IMR-90 (cell line): ENCODE measurements around the gene PRRG1. TPM values are rescaled to one million over a fixed set of nuclear protein-coding genes. Genes with fewer than 3 reads are reported as not detected.

Experiments used
- ATAC-seq: fragments of 200-7000 bp; cut with Tn5 transposase; 2 replicates; pipeline ENCODE4 v1.9.1; 2020; ENCODE audit warnings: low read depth, mild to moderate bottlenecking, moderate library complexity
- BruUV-seq: library from RNA; stranded (reverse); fragments of 400-500 nt; replicated peaks from 2 replicates; lab custom pipeline; 2021; lab: Mats Ljungman, UMichigan
- CTCF ChIA-PET: fragments of 300-600 bp; formaldehyde crosslinking; extraction: SDS; loops from one replicate; lab custom pipeline; 2021; ENCODE audit warnings: antibody characterized with exemption; lab: Yijun Ruan, JAX
- POLR2A ChIA-PET: fragments of 300-600 bp; sonication (Branson Sonifier 250); formaldehyde crosslinking; loops from one replicate; lab custom pipeline; 2022; ENCODE audit warnings: antibody characterized with exemption; ENCODE audit not compliant: unreplicated experiment; lab: Charles Lee
- DNase-seq: peaks from one replicate; pipeline ENCODE4 v3.0.0; 2013
- H2AFZ ChIP-seq: replicated peaks from 2 replicates; pipeline ENCODE3; 2013; ENCODE audit warnings: low read length, mild to moderate bottlenecking; ENCODE audit not compliant: poor library complexity
- H2AK5ac ChIP-seq: 2 replicates; pipeline ENCODE4 v1.6.1; 2013; ENCODE audit warnings: low read depth, low read length, inconsistent platforms
- H2AK9ac ChIP-seq: replicated peaks from 2 replicates; pipeline ENCODE3; 2013; ENCODE audit warnings: mild to moderate bottlenecking, low read depth, low read length, moderate library complexity; ENCODE audit not compliant: poor library complexity
- H2BK120ac ChIP-seq: 2 replicates; pipeline ENCODE4 v1.6.1; 2013; ENCODE audit warnings: low read depth, low read length, inconsistent platforms
- H2BK15ac ChIP-seq: 3 replicates; pipeline ENCODE4 v1.6.1; 2013; ENCODE audit warnings: low read depth, low read length, inconsistent platforms
- H2BK20ac ChIP-seq: 2 replicates; pipeline ENCODE4 v1.6.1; 2013; ENCODE audit warnings: low read depth, mild to moderate bottlenecking, inconsistent platforms, low read length, moderate library complexity
- H2BK5ac ChIP-seq: 2 replicates; pipeline ENCODE4 v1.6.1; 2013; ENCODE audit warnings: mild to moderate bottlenecking, low read depth, low read length, inconsistent platforms; ENCODE audit not compliant: poor library complexity, severe bottlenecking
- H3K14ac ChIP-seq: replicated peaks from 2 replicates; pipeline ENCODE4 v1.6.1; 2013; ENCODE audit warnings: low read depth, low read length, inconsistent platforms
- H3K18ac ChIP-seq: 2 replicates; pipeline ENCODE4 v1.6.1; 2013; ENCODE audit warnings: low read depth, low read length, control low read depth
- H3K23ac ChIP-seq: 2 replicates; pipeline ENCODE4 v1.6.1; 2013; ENCODE audit warnings: low read depth, low read length, inconsistent platforms
- H3K27ac ChIP-seq: 2 replicates; pipeline ENCODE4 v1.5.1; 2013; ENCODE audit warnings: mild to moderate bottlenecking, control low read depth, low read length; ENCODE audit not compliant: insufficient read depth
- H3K27me3 ChIP-seq: 2 replicates; pipeline ENCODE4 v1.6.1; 2013; ENCODE audit warnings: low read length; ENCODE audit not compliant: control insufficient read depth, insufficient read depth
- H3K36me3 ChIP-seq: 2 replicates; pipeline ENCODE4 v1.6.1; 2013; ENCODE audit warnings: low read length, mixed read lengths; ENCODE audit not compliant: control insufficient read depth, insufficient read depth
- H3K4ac ChIP-seq: 2 replicates; pipeline ENCODE4 v1.6.1; 2013; ENCODE audit warnings: low read depth, low read length, inconsistent platforms
- H3K4me1 ChIP-seq: 2 replicates; pipeline ENCODE4 v1.6.1; 2013; ENCODE audit warnings: low read length, mixed read lengths; ENCODE audit not compliant: control insufficient read depth, insufficient read depth
- H3K4me2 ChIP-seq: 2 replicates; pipeline ENCODE4 v1.6.1; 2013; ENCODE audit warnings: low read depth, mild to moderate bottlenecking, control low read depth, low read length, moderate library complexity
- H3K4me3 ChIP-seq: 2 replicates; pipeline ENCODE4 v1.5.1; 2013; ENCODE audit warnings: low read depth, mild to moderate bottlenecking, control low read depth, low read length, moderate library complexity; ENCODE audit not compliant: insufficient read depth
- H3K56ac ChIP-seq: 2 replicates; pipeline ENCODE4 v1.6.1; 2013; ENCODE audit warnings: low read length, inconsistent platforms; ENCODE audit not compliant: insufficient read depth; ENCODE audit errors: extremely low read depth
- H3K79me1 ChIP-seq, 2 experiments: 2 replicates each; pipeline ENCODE4 v1.6.1; 2013; ENCODE audit warnings: low read length in 2 of 2, inconsistent platforms in 1 of 2, low read depth in 1 of 2
- H3K9ac ChIP-seq: 2 replicates; pipeline ENCODE4 v1.6.1; 2013; ENCODE audit warnings: low read depth, low read length, control low read depth
- H3K9me1 ChIP-seq: 2 replicates; pipeline ENCODE4 v1.6.1; 2013; ENCODE audit warnings: low read length, inconsistent platforms; ENCODE audit not compliant: insufficient read depth
- H3K9me3 ChIP-seq: 2 replicates; pipeline ENCODE4 v1.6.1; 2013; ENCODE audit warnings: low read length; ENCODE audit not compliant: control insufficient read depth, insufficient read depth
- H4K20me1 ChIP-seq: 2 replicates; pipeline ENCODE4 v1.6.1; 2013; ENCODE audit warnings: low read length, inconsistent platforms; ENCODE audit not compliant: insufficient read depth
- H4K5ac ChIP-seq: 2 replicates; pipeline ENCODE4 v1.6.1; 2013; ENCODE audit warnings: mild to moderate bottlenecking, low read depth, low read length, control low read depth
- H4K8ac ChIP-seq, 2 experiments: 2 replicates each; pipeline ENCODE4 v1.6.1; 2013; ENCODE audit warnings: low read depth in 2 of 2, low read length in 2 of 2, control low read depth in 1 of 2, inconsistent platforms in 1 of 2
- H4K91ac ChIP-seq: 2 replicates; pipeline ENCODE4 v1.6.1; 2013; ENCODE audit warnings: low read depth, low read length, inconsistent platforms; ENCODE audit not compliant: insufficient read depth
- CEBPB ChIP-seq: IDR thresholded peaks from 2 replicates; pipeline ENCODE4 v1.6.1; 2012; ENCODE audit warnings: low read depth, low read length, improper control_type of control experiment
- CTCF ChIP-seq: conservative IDR thresholded peaks from 2 replicates; pipeline ENCODE4 v1.5.1; 2012; ENCODE audit warnings: mild to moderate bottlenecking, low read depth, low read length, improper control_type of control experiment
- ELK1 ChIP-seq: fragments of 150-350 bp; IDR thresholded peaks from 2 replicates; pipeline ENCODE4 v1.6.1; 2016; ENCODE audit warnings: low read depth, mild to moderate bottlenecking, low read length, moderate library complexity, borderline replicate concordance
- FOS ChIP-seq: fragments of 150-350 bp; IDR thresholded peaks from 2 replicates; pipeline ENCODE4 v1.6.1; 2016; ENCODE audit warnings: low read depth, low read length
- MAFK ChIP-seq: IDR thresholded peaks from 2 replicates; pipeline ENCODE4 v1.6.1; 2012; ENCODE audit warnings: low read depth, low read length, improper control_type of control experiment
- MAZ ChIP-seq: IDR thresholded peaks from 2 replicates; pipeline ENCODE4 v1.6.1; 2012; ENCODE audit warnings: low read depth, mild to moderate bottlenecking, low read length, improper control_type of control experiment, moderate library complexity, borderline replicate concordance
- POLR2A ChIP-seq: IDR thresholded peaks from 2 replicates; pipeline ENCODE4 v1.6.1; 2012; ENCODE audit warnings: mild to moderate bottlenecking, low read depth, low read length
- RAD21 ChIP-seq: IDR thresholded peaks from 2 replicates; pipeline ENCODE4 v1.6.1; 2012; ENCODE audit warnings: low read length, improper control_type of control experiment
- RCOR1 ChIP-seq: IDR thresholded peaks from 2 replicates; pipeline ENCODE4 v1.6.1; 2012; ENCODE audit warnings: mild to moderate bottlenecking, low read length, improper control_type of control experiment; ENCODE audit not compliant: insufficient replicate concordance
- RFX5 ChIP-seq: IDR thresholded peaks from 2 replicates; pipeline ENCODE4 v1.8.0; 2012; ENCODE audit warnings: low read depth, mild to moderate bottlenecking, low read length, moderate library complexity
- SMC3 ChIP-seq: fragments of 150-350 bp; IDR thresholded peaks from 2 replicates; pipeline ENCODE4 v1.6.1; 2016; ENCODE audit warnings: low read depth, mild to moderate bottlenecking, antibody characterized with exemption, low read length, moderate library complexity
- USF2 ChIP-seq: fragments of 150-350 bp; IDR thresholded peaks from 2 replicates; pipeline ENCODE4 v1.6.1; 2017; ENCODE audit warnings: mild to moderate bottlenecking, antibody characterized with exemption, low read length, low read depth
- WGBS, 2 experiments: methylation state at CpG; one replicate each; pipeline versions ENCODE4 v1.1.5 to v1.1.7; 2013; ENCODE audit warnings: missing lambda C conversion rate in 2 of 2; ENCODE audit not compliant: insufficient read length in 1 of 2; ENCODE audit errors: extremely low coverage in 2 of 2; 5-methylcytosine and 5-hydroxymethylcytosine counted together
- dilution Hi-C: fragments of 300-500 bp; cut with HindIII; formaldehyde crosslinking; loops from one replicate; pipeline ENCODE4 v1.14.3; 2018; ENCODE audit warnings: low sequenced_read_pairs; ENCODE audit not compliant: unreplicated experiment
- in situ Hi-C: fragments of 300-500 bp; cut with MboI; formaldehyde crosslinking; loops from 3 replicates; pipeline ENCODE4 v1.14.3; 2019; ENCODE audit warnings: low sequenced_read_pairs, inconsistent platforms, mixed read lengths
- intact Hi-C: fragments of 100-400 bp; cut with micrococcal nuclease; formaldehyde crosslinking; loops from 2 replicates; pipeline ENCODE4 v1.10.0; 2022
- polyA plus RNA-seq, 3 experiments: library from polyadenylated mRNA; depleted of rRNA; stranded (reverse); fragments of >200 nt; gene quantifications; 2 replicates each; pipeline ENCODE4 v1.2.3, GENCODE V29; 2012; ENCODE audit warnings: low replicate concordance in 1 of 3
- total RNA-seq: library from RNA; depleted of rRNA; stranded (reverse); fragments of >200 nt; gene quantifications from 2 replicates; pipeline ENCODE4 v1.2.3, GENCODE V29; 2012

The PRRG1 gene
- total and polyA plus RNA-seq, 2 of the 4 experiments (the other 2 are of a cell fraction), result 9.0 to 11.1 TPM

- no peaks in the 10 kb centered on the region for H3K27me3 ChIP-seq
- no peak for ATAC-seq
- no peak overlapping the region for H2BK20ac ChIP-seq
- H4K8ac ChIP-seq, result no peak overlapping the region
- H3K4me3 ChIP-seq, result no peak overlapping the region
- H3K4me1 ChIP-seq, result no peaks in the 10 kb centered on the region
- H3K23ac ChIP-seq, result no peak overlapping the region
- no peak overlapping the region for H2AK5ac ChIP-seq
- H3K27ac ChIP-seq, result no peak overlapping the region
- H3K18ac ChIP-seq, result no peak overlapping the region
- no peaks in the 10 kb centered on the region for H4K20me1 ChIP-seq
- H2AFZ ChIP-seq, result no peak overlapping the region
- in situ Hi-C loops, result no loop called here
- no peak overlapping the region for H3K9ac ChIP-seq
- no peak for TF ChIP-seq MAZ
- TF ChIP-seq RAD21, result no peak
- no peak for TF ChIP-seq MAFK
- TF ChIP-seq RCOR1, result no peak
- TF ChIP-seq CEBPB, result no peak
- no peak for TF ChIP-seq POLR2A
- TF ChIP-seq FOS, result no peak
- TF ChIP-seq RFX5, result no peak
- TF ChIP-seq CTCF, result no peak
- TF ChIP-seq USF2, result no peak
- TF ChIP-seq SMC3, result no peak
- TF ChIP-seq ELK1, result no peak
- no peak overlapping the region for H4K5ac ChIP-seq
- dilution Hi-C loops, result no loop called here
- H4K91ac ChIP-seq, result no peak overlapping the region
- H3K14ac ChIP-seq, result no peak overlapping the region
- H3K4me2 ChIP-seq, result no peak overlapping the region
- no peaks in the 10 kb centered on the region for H3K9me1 ChIP-seq
- H3K9me3 ChIP-seq, result no peaks in the 10 kb centered on the region
- ChIA-PET POLR2A (no interaction called here), CTCF (no interaction called here)
- no peak overlapping the region for H2AK9ac ChIP-seq
- no peaks in the 10 kb centered on the region for H3K79me1 ChIP-seq
- BruUV-seq, result no TSS peak
- no peak overlapping the region for H2BK120ac ChIP-seq
- H2BK5ac ChIP-seq, result no peak overlapping the region
- intact Hi-C loops, result no loop called here
- no peak for DNase-seq
- H3K36me3 ChIP-seq, result peaks cover 2% of the 10 kb centered on the region; the same call in 1 of the 2 replicates
- no peak overlapping the region for H2BK15ac ChIP-seq
- no peak overlapping the region for H3K56ac ChIP-seq
- H3K4ac ChIP-seq, result no peak overlapping the region
- WGBS, 2 experiments, result 63% methylated on average over 1 of the region's 3 CpGs; no CpG with 5 or more reads in 1 of the 2 experiments
Measured at GRCh38 chrX:37468124-37468739, 119.1 kb downstream of the PRRG1 start.
